Kasumi-1 (cell line): ENCODE measurements around the gene LIPF.
A peak's percentile ranks its signal among the peaks of the same experiment; 100 is the strongest.
"Not testable (repeated sequence)": the region's sequence is repeated elsewhere in the genome, so short reads cannot be mapped to it uniquely, and the experiment has no call there.

Experiments used
- DNase-seq, 2 experiments: peaks; one replicate each; lab custom pipeline; 2025; lab: John Stamatoyannopoulos, UW

The LIPF gene

GRCh38 chr10:88676283-88677060, 12.2 kb downstream of the LIPF start:
- DNase-seq: no peak

- no peak for DNase-seq
Observed at GRCh38 chr10:88680958-88681357, 16.7 kb downstream of the LIPF start.

- DNase-seq: no peak
Observed at GRCh38 chr10:88682491-88682890, 18.2 kb downstream of the LIPF start.

GRCh38 chr10:88687853-88688467, 23.7 kb downstream of the LIPF start:
- DNase-seq: peak; percentile 78 to 88

- no peak for DNase-seq
Observed at GRCh38 chr10:88689366-88689765, 25.1 kb downstream of the LIPF start.

- peak; percentile 18 to 25 for DNase-seq
Observed at GRCh38 chr10:88693392-88694020, 29.3 kb downstream of the LIPF start.

GRCh38 chr10:88702848-88703597, 38.8 kb downstream of the LIPF start:
- no peak for DNase-seq

- no peak for DNase-seq
Observed at GRCh38 chr10:88705958-88706357, 41.7 kb downstream of the LIPF start, which contains the start of gene LIPK. Gene LIPK (plus strand): TSS chr10:88706249. CDS start chr10:88724544, 18,295 bp downstream.

GRCh38 chr10:88707429-88708155, 43.4 kb downstream of the LIPF start:
- no peak for DNase-seq

- not testable (repeated sequence) for DNase-seq
Observed at GRCh38 chr10:88709361-88709760, 45.1 kb downstream of the LIPF start.

- no peak for DNase-seq
Observed at GRCh38 chr10:88715517-88715916, 51.3 kb downstream of the LIPF start.

GRCh38 chr10:88721392-88721791, 57.1 kb downstream of the LIPF start:
- DNase-seq: no peak

GRCh38 chr10:88725798-88726197, 61.6 kb downstream of the LIPF start:
- peak; percentile 61 to 71 for DNase-seq

- DNase-seq: no peak
Observed at GRCh38 chr10:88728107-88728763, 64.0 kb downstream of the LIPF start.
